Osteoblast (primary cell): ENCODE results near the gene SLIT3. TPM values are rescaled to one million over a fixed set of nuclear protein-coding genes. Genes with fewer than 3 reads are reported as not detected.

Source experiments
- DNase-seq: peaks from one replicate; pipeline ENCODE4 v3.0.0; 2011; ENCODE audit warnings: low spot score, mixed read lengths; ENCODE audit not compliant: insufficient read length; ENCODE audit errors: missing footprints
- H2AFZ ChIP-seq: 2 replicates; pipeline ENCODE4 v1.6.0; 2011; ENCODE audit warnings: mild to moderate bottlenecking, low read length
- H3K27ac ChIP-seq: 2 replicates; pipeline ENCODE4 v1.5.1; 2011; ENCODE audit warnings: mild to moderate bottlenecking, low read depth, low read length, moderate library complexity
- H3K27me3 ChIP-seq: 2 replicates; pipeline ENCODE4 v1.6.0; 2012; ENCODE audit warnings: mild to moderate bottlenecking, control low read depth, inconsistent platforms, low read length, moderate library complexity; ENCODE audit not compliant: insufficient read depth
- H3K36me3 ChIP-seq: 2 replicates; pipeline ENCODE4 v1.5.1; 2011; ENCODE audit warnings: mild to moderate bottlenecking, low read length, control low read depth, moderate library complexity; ENCODE audit not compliant: insufficient read depth
- H3K4me1 ChIP-seq: 2 replicates; pipeline ENCODE4 v1.5.1; 2011; ENCODE audit warnings: mild to moderate bottlenecking, low read length, control low read depth, moderate library complexity; ENCODE audit not compliant: insufficient read depth
- H3K4me2 ChIP-seq: 2 replicates; pipeline ENCODE4 v1.6.0; 2011; ENCODE audit warnings: mild to moderate bottlenecking, low read length; ENCODE audit not compliant: insufficient read depth
- H3K4me3 ChIP-seq: fragments of 200-600 bp; sonication (generic); 3 replicates; pipeline ENCODE4 v1.5.1; 2012; ENCODE audit warnings: mild to moderate bottlenecking, low read length, inconsistent platforms; ENCODE audit not compliant: insufficient read depth
- H3K79me2 ChIP-seq: 2 replicates; pipeline ENCODE4 v1.6.0; 2012; ENCODE audit warnings: mild to moderate bottlenecking, low read length, control low read depth, inconsistent platforms; ENCODE audit not compliant: insufficient read depth
- H3K9me3 ChIP-seq: 2 replicates; pipeline ENCODE4 v1.5.1; 2011; ENCODE audit warnings: low read depth, low read length, control low read depth
- H4K20me1 ChIP-seq: 2 replicates; pipeline ENCODE4 v1.6.0; 2012; ENCODE audit warnings: mild to moderate bottlenecking, low read length, control low read depth; ENCODE audit not compliant: insufficient read depth
- CTCF ChIP-seq: IDR thresholded peaks from 2 replicates; pipeline ENCODE4 v1.5.1; 2011; ENCODE audit warnings: mild to moderate bottlenecking, low read depth, low read length, moderate library complexity; ENCODE audit errors: extremely low read depth
- total RNA-seq: library from RNA; depleted of rRNA; stranded (reverse); fragments of >200 nt; gene quantifications from 2 replicates; pipeline ENCODE4 v1.2.3, GENCODE V29; 2012

The SLIT3 gene
- total RNA-seq, 1 donor: 37.6 TPM

GRCh38 chr5:169335806-169336205, 34.9 kb upstream of the SLIT3 start:
- no peak overlapping the region for H2AFZ ChIP-seq
- H3K4me2 ChIP-seq: no peak overlapping the region
- H4K20me1 ChIP-seq: no peaks in the 10 kb centered on the region
- H3K9me3 ChIP-seq: no peaks in the 10 kb centered on the region
- H3K27me3 ChIP-seq: no peaks in the 10 kb centered on the region
- TF ChIP-seq CTCF: no peak
- no peaks in the 10 kb centered on the region for H3K36me3 ChIP-seq
- H3K4me1 ChIP-seq: no peaks in the 10 kb centered on the region
- no peak overlapping the region for H3K4me3 ChIP-seq
- DNase-seq: no peak
- H3K27ac ChIP-seq: no peak overlapping the region
- no peaks in the 10 kb centered on the region for H3K79me2 ChIP-seq

- H3K36me3 ChIP-seq: no peaks in the 10 kb centered on the region
- H2AFZ ChIP-seq: no peak overlapping the region
- H3K9me3 ChIP-seq: no peaks in the 10 kb centered on the region
- H3K4me1 ChIP-seq: no peaks in the 10 kb centered on the region
- H3K4me2 ChIP-seq: no peak overlapping the region
- H3K4me3 ChIP-seq: no peak overlapping the region
- H3K79me2 ChIP-seq: no peaks in the 10 kb centered on the region
- TF ChIP-seq CTCF: no peak
- no peaks in the 10 kb centered on the region for H3K27me3 ChIP-seq
- DNase-seq: no peak
- no peaks in the 10 kb centered on the region for H4K20me1 ChIP-seq
- H3K27ac ChIP-seq: no peak overlapping the region
These were observed 32.6 kb upstream of the SLIT3 start for GRCh38 chr5:169333518-169333917.

DNA sequence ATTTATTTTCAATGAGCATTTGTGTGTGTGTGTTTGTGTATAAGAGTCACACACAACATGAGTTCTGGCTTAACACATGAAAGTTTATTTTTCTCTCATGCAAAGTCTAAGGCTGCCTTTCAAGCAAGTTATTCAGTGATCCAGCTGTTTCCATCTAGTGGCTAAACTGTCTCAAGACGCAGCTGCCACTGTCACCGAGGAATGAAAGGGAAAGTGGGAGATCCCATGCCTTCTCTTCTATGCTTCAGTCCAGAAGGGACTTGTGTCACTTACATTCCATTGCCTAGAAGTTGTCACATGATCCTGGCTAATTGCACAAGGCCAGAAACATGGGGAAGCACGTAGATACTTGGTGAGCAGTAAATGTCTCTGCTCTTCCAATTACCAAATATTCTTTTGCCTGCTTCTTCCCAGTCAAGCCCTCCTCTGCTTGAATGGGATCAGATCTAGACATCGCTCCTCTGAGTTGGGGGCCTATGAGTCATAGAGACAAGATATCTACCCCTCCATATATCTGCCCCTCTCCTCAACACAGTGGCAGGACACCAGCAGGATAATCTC, 30.4 kb upstream of the SLIT3 start:
- peak; percentile 39 for TF ChIP-seq CTCF
- Histone ChIP-seq H3K79me2 (no peaks in the 10 kb centered on the region), H3K4me2 (peak overlapping the region; percentile 45), H3K36me3 (no peaks in the 10 kb centered on the region), H4K20me1 (no peaks in the 10 kb centered on the region), H2AFZ (peak overlapping the region; percentile 71), H3K4me1 (no peaks in the 10 kb centered on the region), H3K4me3 (no peak overlapping the region), H3K27ac (no peak overlapping the region), H3K27me3 (no peaks in the 10 kb centered on the region), H3K9me3 (no peaks in the 10 kb centered on the region)
- peak; percentile 53 for DNase-seq

DNA sequence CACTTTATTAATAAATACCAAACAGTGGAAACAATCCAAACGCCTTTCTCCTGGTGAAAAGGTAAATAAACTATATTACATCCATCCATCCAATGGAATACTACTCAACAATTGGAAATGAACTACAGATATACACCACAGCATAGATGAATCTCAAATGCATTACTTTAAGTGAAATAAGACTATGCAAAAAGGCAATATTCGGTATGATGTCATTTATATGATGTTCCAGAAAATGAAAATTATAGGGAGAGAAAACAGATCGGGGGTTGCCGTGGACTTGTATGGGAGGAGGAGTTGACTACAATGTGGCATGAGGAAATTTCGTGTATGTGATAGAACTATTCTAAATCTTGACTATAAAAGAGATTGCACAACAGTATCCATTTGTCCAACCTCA, 27.5 kb upstream of the SLIT3 start:
- TF ChIP-seq CTCF: no peak
- Histone ChIP-seq H2AFZ (no peak overlapping the region), H3K27ac (no peak overlapping the region), H4K20me1 (no peaks in the 10 kb centered on the region), H3K4me3 (no peak overlapping the region), H3K4me2 (no peak overlapping the region), H3K79me2 (no peaks in the 10 kb centered on the region), H3K36me3 (no peaks in the 10 kb centered on the region), H3K27me3 (no peaks in the 10 kb centered on the region), H3K4me1 (no peaks in the 10 kb centered on the region), H3K9me3 (no peaks in the 10 kb centered on the region)
- DNase-seq: no peak
